Left hindlimb (tissue), 1 donor: ENCODE results near the gene DUSP2.

Source experiments
- DNase-seq: peaks from one replicate; pipeline ENCODE4 v3.0.0-alpha.2; 2018

Gene DUSP2

DNA sequence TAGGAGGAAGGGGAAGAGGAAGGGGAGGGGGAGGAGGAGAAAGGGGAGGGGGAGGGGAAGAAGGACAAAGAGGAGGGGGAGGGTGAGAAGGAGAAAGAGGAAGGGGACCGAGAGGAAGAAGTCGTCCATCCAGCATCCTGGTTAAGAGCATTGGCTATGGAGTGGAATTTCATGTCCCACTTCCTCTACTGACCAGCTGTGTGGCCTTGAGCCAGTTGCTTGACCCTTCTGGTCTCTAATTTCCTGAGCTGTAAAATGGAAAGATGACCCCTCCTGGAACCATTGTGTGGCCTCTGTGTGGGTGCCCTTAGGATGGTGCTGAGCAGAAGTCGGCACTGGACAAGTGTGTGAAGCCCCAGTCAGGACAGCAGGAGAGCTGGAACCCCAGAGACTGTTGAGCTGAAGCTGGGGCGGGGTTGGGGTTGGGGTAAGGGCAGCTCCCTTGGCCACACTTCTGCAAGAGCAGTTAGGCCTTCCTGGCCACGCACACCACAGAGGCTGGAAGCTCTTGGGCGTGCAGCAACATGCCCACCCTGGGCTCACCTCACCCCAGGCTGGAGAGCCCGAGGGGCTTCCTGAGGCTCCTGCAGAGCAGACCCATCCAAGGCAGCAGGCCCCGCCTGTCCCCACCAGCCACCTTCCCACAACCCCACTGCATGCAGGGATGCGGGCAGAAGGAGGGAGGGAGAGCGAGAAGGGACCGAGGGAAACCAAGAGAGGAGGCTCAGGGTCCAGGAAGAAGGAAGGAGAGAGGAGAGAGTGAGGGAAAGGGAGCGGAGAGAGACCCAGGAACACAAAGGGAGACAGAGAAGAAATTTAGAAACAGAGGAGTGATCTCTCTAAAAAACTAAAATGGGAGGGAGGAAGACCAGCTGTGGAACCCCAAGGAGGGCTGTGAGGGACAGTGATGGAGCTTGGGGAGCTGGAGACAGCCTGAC lies 45.1 kb downstream of the DUSP2 start:
- DNase-seq = peak; percentile 17

DNA sequence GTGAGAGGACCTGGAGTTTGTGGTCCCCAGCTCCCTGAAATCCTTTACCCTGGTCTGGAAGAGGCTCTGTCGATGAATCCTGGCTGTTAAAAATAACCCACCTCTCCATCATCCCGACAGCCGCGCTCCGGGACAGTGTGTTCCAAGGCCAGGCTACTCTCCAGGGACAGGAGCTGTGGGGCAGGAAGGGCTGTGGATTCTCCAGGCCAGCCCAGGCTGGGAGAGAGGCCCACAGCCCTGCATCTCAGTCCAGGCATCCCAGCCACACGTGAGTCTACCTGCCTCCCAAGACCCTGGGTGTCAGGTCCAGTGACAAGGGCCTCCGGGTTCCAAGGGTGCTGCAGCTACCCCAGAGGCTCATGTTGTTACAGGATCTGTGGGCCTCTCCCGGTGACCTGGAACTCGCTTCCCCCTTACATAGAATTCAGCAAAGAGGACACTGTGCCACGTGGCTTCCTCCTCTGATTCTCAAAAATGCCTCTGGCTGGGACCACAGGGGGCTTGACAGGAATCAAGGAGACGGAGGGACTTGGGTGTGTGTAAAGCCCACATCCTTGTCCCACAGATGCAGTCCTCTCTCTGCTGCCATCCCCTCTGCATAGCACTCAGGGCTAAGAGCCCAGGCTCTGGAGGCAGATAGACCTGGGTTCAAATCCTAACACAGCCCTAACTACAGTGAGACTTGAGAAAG lies 46.2 kb downstream of the DUSP2 start:
- peak; percentile 28 for DNase-seq

- DNase-seq = peak; percentile 18
These were observed 47.1 kb downstream of the DUSP2 start for GRCh38 chr2:96097951-96098823.

- DNase-seq = no peak
These were observed 47.8 kb downstream of the DUSP2 start for GRCh38 chr2:96097441-96097840.

- DNase-seq = no peak
These were observed 50.1 kb downstream of the DUSP2 start for GRCh38 chr2:96095116-96095636.

- DNase-seq = no peak
These were observed 51.7 kb downstream of the DUSP2 start for GRCh38 chr2:96093528-96093927.
